ENCODE results near the gene SDK1. TPM values are rescaled to one million over a fixed set of nuclear protein-coding genes. Genes with fewer than 3 reads are reported as not detected.
"Not testable (repeated sequence)": the region's sequence is repeated elsewhere in the genome, so short reads cannot be mapped to it uniquely, and the experiment has no call there.

SDK1 gene
- total RNA-seq, 1 donor from 2014 or later = 9.9 TPM

DNA sequence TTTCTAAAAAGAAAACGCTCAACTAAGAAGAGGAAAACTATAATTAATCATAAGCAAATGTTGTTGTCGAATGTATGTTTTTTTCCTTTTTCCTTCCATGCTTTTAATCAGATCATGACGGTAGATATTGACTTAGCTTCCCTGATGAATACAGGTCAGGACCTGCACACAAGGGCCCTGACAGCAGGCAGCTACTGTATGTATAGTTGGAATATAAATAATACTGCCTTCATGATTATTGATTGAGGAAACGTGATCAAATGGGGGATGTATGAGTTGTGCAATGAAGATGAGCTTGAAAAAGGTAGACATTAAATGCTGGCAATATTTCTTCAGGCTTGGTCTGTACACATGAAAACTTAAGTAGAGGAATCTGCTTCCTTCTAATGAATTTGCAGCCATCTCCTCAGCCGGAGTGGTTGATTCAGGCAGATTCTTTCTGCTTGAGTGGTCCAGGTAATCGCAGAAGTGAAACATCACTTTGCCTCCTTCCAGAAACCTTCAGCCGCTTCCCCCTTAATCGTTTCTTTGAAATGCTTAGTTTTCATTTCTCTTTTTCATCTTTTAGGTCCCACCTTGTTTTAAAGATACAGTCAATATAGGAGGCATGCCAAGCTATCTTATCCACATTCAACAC lies 656.5 kb downstream of the SDK1 start:
- no peak for DNase-seq

DNA sequence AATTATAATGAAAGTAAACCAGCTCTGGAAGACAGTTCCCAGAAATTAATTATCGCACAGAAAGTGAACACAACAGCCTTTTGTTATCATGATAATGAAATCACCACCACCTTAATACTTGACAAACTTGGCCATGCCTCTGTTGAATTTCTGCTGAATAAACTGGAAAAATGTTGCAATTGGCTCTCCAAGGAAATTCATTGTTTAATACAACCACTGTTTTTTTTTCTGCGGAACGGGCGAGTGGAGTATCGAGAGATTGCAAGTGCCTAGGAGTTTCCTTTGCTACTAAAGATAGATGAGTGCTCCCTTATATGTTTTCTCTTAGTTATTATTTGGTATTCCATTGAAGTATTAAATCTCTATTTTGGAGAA lies 657.0 kb downstream of the SDK1 start:
- no peak for DNase-seq

DNA sequence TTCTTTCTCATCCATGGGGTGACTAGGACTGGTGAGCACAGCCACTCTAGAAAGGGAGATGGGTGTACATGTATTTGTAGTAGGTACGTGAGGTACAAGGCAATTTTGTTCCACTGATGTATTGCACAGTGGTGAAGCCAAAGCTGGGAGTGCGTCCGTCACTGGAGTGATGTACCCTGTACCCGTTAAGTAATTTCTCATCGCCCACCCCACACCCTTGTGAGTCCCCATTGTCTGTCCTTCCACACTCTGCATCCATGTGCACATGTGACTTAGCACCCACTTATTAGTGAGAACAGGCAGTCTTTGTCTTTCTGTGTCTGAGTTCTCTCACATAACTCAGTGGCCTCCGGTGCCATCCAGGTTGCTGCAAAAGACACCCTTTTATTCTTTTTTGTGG lies 658.3 kb downstream of the SDK1 start:
- DNase-seq = no peak

DNA sequence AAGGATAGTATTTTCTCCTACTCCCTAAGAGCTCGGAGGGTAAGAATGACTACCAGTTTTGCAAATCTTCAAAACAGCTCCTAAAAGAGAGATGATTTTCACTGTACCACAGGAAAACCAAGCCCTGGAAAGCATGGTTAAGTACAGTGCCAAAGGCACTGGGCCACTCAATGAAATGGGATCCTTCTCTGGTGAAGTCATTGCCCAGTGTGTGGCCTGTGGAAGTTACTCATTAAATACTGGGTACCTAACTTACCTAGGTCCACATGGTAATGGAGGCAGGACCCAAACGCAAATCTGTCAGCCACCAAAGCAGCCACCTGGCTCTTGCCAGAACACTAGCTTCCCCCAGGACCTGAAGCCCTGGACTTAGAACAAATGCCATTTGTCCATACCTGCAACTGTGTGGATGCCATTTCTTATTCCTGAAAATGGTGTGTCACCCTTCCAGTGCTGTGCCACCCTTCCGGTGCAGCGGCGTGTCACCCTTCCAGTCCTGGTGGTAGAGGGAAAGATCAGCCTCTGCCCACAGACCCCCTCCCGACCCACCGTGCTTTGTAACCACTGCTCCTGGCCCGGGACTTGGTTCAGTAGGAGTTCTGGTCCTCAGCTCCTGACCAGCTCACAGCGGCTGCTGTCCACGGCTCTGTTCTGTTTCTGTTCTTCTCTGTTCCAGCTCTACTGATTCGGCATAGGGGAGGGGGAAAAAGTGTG lies 659.2 kb downstream of the SDK1 start:
- DNase-seq = no peak

DNA sequence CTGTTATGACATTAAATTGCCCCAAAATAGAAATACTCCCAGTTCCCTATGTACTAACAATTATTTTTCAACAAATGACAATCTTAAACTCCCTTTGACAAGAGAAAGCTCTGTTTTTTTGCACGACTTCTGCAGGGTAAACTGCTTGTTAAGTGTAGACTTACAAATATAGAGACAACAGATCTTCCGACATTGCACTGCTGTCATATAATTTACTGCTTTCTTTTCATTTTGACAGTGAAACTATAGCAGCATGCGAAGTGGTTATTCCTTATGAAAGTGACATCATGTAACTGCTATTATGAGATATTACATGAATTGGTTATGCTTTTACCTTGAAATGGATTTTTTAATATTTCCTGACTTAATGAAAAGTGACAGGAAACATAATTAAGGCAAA lies 659.9 kb downstream of the SDK1 start:
- DNase-seq = no peak

DNA sequence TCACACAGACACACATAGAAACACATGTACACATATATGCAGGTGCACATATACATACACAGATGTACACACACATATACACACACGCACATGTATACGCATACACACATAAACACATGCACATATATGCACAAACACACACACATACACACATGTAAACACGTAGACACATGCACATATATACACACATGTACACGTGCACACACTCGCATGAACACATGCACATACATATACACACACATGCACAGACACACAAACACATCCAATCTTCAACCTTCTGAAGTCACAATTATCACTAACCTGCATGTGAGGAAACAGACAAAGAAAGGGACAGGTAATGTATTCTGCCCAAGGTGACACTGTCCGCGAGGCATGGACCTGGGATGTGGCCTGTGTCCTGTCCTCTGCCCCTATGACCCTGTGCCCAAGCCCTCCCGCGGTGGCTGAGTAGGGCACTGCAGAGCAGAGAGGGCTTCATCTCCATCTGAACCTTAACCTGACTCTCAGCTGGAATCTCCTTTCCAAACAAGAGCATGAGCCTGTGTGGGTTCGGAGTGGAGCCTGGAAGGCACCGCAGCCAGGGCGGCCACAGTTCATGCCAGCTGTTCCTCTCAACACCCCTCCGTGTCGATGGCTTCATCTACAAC lies 660.9 kb downstream of the SDK1 start:
- no peak for DNase-seq

DNA sequence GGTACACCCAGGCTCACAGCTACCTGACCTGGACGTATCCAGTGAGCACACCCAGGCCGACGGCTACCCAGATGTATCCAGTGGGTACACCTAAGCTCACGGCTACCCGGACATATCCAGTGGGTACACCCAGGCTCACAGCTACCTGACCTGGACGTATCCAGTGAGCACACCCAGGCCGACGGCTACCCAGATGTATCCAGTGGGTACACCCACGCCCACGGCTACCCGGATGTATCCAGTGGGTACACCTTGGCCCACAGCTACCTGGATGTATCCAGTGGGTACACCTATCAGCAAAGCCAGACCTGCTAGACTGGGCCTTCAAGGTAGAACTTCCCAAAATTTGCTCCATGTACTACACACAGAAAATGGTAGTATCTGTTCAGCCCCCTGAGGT lies 662.7 kb downstream of the SDK1 start:
- DNase-seq = not testable (repeated sequence)

DNA sequence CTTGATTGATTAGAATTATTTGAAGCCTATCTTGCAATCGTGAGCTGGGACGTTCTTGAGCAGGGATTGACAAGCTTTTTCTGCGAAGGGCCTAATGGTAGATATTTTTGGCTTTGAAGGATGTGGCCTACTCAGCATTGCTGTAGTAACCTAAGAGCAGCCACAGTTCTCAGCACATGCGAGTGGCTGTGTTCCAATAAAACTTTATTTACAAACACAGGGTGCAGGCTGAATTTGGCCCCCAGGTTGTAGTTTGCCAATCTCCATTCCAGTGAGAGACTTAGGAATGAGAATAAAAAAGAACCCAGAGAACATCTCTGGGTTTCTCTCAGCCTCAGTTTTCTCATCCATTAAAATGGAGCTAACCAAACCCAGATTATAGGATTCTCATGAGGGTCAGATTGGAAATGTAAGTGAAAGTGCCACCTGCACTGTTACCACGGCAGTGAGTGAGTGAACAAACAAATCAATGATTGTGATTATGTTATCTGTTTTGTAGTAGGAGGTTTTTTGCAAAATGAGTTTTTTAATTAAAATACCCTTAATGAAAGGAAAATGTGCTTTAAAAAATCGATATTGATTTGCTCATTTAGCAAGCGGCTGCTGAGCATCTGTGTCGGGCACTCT lies 664.0 kb downstream of the SDK1 start:
- no peak for DNase-seq

DNA sequence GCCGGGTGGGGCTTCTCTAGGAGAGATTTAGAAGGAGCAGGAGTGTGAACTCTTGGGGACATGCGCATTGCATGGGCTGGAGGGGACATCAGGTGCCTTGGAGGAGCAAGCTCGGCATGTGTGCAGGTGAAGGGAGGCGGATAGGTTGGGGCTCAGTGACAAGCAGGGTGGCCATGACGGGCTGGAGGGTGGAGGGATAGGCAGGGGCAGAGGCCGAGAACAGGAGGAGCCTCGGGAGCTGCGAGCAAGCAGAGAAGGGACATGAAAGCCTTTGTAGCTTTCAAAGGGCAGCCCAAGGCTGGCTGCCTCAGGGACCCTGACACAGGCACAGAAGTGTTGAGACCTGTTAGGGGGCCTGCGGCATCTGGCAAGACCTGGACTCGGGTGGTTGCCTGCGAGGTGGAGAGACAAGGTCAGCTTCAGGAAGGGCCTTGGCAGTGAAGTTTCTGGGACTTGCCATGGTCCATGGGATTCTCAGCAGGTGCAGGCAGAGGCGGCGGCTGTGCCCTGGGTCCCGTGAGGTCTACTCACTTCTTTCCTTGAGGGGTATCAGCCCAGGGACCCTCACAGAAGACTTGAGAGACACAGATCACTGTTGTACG lies 664.8 kb downstream of the SDK1 start:
- no peak for DNase-seq

DNA sequence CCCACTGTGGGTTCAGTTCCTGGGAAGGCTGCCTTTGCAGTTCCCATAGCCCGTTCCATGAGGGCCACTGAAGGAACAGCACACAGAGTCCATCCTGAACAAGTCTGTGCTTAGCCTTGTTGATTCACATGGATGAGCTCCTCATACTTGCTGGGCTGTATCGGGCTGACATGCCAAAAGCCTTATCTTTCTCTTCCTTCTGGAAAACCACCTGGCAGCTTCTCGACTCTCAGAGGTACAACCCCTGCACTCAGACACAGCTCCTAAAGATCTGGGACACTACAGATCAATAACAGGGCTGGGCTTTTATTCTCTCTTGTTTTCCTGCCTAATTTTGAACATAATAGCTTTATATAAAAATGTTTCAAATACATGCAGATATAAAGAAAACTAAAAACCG lies 667.2 kb downstream of the SDK1 start:
- DNase-seq = no peak

DNA sequence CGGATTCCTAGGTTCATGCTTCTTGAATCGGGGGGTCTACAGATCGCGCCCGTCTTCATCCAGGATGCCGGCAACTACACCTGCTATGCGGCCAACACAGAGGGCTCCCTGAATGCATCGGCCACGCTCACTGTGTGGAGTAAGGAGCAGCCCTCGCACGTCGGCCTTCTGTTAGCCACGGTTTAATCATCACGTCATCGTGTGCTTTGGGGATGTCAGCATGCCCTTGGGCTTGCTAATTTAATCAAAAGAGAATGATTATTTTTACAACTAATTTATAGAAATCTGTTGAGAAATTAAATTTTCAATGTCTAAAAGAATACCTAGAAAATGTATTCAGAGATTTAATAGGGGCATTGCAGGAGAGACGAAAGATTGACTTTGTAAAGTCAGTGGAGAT lies 668.2 kb downstream of the SDK1 start:
- DNase-seq = no peak

DNA sequence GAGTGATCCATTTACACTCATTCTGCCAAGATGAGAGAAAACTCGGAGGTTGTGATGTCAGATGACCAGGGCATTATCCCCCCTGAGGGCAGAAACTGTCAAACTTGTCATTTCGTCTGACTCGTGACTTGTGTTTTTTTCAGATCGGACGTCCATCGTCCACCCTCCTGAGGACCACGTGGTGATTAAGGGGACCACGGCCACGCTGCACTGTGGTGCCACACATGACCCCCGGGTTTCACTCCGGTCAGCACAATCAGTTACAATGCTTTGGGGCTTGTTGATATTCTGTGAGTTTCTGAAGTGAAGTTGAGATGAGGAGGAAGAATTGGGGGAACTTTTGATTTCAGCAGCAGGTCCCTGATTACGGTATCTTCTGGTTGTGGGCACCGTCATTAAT lies 670.3 kb downstream of the SDK1 start:
- DNase-seq = no peak

DNA sequence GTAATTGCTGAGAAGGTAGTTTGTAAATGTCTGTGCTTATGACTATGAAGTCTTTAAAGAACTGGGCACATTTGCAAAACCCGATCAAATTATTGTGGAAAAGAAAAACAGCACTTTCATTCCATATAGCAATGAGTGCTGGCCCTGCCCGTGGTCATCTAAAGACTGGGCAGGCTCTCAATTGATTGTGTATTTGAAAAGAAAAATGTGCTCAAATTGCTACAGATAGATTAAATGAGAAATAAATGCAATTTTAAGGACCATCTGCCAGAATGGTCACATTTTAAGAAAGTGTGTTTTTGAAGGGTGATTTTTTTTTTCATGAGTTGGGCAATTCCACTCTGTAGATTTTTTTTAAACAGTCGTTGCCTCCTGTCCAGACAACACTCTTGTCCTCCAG lies 672.2 kb downstream of the SDK1 start:
- no peak for DNase-seq

DNA sequence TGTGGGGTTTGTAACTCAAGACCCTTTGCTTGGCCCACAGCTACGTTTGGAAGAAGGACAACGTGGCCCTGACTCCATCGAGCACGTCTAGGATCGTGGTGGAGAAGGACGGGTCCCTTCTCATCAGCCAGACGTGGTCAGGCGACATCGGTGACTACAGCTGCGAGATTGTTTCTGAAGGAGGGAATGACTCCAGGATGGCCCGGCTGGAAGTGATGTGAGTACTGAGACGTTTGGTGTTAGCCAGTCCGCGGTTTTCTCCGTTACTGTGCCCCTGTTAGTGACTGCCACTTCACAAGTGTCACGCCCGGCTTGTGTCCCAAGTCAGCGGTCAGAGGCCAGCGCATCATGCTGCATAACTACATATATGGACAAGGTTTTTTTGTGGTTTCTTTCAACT lies 673.3 kb downstream of the SDK1 start:
- no peak for DNase-seq

DNA sequence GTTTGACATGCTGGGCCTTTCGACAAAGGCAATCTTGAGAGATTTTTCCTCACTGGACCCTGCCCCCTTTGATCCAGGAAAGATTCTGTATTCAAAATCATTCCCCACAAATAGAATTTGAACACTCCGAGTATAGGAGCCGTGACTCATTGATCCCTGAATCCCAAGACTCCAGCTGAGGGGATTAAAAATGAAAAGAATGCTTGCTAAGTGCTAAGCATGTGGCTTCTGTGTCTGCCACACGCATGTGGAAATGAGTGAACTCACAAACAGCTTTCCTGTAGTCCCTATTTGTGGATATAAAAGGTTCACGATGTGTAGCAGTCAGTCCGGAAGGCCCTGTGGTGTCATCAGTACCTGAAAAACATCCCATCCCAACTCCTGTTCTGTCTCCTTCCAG lies 674.3 kb downstream of the SDK1 start:
- DNase-seq = no peak

DNA sequence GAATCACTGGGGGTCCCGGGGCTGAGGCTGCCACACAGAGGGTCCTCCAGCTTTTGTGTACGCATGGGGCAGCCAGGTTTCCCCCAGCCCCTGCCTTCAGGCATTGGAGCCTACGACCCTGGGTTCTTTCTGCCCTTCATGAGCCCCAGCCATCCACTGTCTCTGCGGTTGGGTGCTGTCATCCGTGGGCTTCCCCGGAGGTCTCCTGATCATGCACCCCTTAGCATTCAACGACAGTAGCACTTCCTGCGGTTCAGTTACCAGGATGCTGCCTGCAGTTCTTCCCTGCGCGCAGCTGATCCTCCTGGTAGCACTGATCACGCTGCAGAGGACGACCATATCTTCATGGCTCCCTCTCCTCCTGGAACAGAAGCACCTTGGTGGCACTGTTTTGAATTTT lies 676.3 kb downstream of the SDK1 start:
- DNase-seq = no peak

DNA sequence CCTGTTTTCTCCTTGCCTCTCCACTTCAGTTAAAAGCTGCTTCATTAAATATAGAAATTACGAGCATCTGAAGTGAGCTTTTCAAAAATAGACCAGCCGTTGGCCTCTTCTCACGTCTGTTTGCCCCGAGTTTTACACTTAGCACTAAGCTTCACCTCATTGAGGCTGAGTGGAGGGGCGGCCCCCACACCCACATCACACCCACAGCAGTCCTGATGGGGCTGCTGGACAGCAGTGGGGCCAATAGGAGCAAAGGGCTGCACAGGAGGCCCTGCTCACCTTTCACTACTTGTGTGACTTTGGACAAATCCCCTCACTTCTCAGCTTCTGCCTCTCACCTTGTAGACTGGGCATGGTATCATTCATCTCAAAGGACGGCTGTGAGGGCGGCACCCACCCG lies 677.8 kb downstream of the SDK1 start:
- DNase-seq = no peak

DNA sequence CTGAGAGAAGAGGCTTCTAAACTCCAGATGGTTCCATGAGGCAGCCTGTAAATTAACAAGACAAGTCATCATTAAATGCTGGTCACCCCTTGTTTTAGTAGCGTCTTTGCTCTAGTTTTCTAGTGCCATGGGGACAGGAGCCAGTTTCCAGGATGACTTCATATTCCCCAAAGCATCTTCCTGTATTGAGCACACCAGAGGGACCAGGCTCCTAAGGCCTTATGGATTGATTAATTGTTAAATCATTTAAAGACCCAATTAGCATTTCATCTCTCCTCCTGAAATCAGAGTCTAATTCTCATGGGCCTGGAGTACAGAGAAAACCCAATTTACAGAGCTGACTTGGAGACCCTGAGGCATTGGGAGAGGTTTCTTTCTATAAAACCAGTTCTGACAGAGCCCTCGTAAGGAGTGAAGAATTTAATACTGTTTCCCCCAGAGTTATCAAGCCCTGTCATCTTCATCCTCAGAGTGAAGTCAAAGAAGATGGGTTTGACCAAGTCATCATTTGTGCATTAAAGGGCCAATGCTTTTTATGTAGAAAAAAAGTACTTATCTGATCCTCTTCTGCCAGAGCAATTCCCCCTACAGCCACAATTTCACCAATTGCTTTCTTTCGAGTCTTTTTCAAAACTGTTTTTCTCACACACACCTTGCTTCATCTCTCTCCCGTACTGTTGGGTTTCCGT lies 678.7 kb downstream of the SDK1 start:
- DNase-seq = no peak

DNA sequence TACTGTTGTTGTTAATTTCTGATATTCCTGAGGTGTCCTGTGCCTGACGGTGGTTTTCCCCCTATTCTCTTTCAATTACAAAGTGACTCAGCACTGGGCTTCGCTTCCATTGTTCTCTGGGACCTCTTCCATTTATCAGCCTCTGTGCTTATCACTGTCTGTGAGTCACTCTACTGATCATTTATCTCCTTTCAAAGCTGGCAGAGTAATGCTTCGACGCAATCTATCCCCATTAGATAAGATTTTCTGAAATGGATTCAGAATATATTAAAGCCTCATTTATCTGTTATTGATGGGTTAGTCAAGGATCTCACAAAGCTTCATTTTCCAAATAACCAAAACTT lies 679.2 kb downstream of the SDK1 start:
- no peak for DNase-seq

DNA sequence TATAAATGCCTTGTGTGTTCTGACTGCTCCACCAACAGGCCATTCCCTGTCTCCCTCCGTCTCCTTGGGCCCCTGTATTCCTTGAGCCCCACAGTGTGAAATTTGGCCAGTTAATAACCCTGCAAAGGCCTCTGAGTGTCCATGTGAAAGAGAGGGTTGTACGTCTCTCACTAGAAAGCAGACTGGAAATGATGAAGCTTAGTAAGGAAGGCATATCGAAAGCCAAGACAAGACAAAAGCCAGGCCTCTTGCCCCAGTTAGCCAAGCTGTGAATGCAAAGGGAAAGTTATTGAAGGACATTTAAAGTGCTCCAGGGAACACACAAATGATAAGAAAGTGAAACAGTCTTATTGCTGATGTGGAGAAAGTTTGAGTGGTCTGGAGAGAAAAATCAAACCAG lies 680.2 kb downstream of the SDK1 start:
- no peak for DNase-seq

DNA sequence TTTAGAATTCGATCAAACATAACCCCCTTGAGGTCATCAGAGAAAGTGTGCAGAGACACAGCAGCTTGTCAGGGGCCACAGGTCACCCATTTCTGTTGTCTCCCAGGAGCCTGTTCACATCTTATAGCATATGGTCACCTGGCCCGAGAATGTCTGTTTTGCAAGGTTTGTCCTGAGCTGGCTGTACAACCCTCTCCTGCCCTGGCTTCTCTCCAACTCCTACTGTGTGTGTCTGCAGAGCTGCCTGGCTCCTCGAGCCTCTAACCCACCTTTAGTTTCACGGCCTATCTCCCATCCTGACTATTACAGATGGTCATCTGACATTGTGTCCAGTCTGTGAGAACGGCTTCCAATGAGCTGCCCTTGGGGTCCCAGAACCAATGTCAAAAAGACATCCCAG lies 683.4 kb downstream of the SDK1 start:
- no peak for DNase-seq

DNA sequence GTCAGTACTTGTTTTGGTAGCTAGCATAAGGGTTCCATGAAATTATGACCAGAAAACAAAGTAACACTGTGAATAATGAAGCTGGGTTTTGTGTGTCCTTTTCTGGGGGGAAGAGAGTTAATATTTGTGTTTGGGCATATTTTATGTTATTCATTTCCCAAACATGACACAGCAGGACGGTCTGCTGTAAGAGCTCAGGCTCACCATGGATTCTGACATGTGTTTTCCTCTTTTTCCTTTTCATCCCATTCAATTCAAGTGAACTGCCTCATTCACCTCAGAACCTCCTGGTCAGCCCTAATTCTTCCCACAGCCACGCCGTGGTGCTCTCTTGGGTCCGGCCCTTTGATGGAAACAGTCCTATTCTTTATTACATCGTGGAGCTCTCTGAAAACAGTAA lies 685.9 kb downstream of the SDK1 start:
- no peak for DNase-seq

Measured in tongue (tissue), 2 donors.